Measurements from ENCODE around the gene CIAPIN1. TPM values are rescaled to one million over a fixed set of nuclear protein-coding genes. Genes with fewer than 3 reads are reported as not detected.
A peak's percentile ranks its signal among the peaks of the same experiment; 100 is the strongest.

Gene CIAPIN1
- total and polyA plus RNA-seq, 5 donors from 2014 or later: 27.1 to 56.5 (median 50.6) TPM

DNA sequence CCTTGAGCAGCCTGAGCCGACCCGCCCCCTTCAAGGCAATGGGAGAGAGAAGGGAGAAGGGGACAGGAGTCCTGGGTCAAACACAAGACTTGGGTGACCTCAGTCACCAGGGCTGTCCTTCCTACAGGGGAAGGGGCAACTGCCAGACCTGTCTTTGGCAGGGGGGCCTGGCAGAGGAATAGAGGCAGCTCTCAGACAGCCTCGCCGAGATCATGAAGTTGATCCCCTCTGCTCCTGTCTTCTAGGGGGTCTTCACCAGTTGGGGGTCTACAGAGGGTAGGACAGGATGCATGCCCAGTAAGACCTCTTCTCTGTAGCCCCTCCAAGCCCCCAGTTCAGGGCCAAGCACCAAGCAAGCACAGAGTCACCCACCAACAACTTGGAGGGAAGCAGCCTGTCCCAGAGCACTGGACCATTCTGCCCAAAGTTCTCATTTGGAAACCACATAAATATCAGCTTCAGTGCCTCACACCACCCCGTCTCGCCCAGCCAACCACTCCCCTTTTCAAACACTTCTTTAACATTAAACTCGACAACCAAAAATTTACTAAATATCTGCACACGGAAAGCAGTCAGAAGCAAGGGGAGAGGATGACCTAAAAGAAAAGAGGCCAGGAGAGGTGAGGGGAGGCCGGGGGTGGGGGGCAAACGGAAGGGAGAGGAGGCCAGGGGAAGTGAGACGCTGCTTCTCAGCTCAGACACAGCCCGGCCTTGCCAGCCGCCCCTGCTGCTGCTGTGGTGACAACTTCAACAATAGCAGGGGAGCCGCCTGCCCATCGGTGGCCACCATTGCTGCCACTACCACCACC, 31.4 kb upstream of the CIAPIN1 start:
- H3K27ac ChIP-seq (ENCODE audit: insufficient read depth, low read length, poor library complexity, severe bottlenecking): no peak overlapping the region
- Mint-ChIP-seq H3K36me3 (no peaks in the 10 kb centered on the region), H3K27ac (peak overlapping the region in 2 of 3 donors; percentile 64 to 80), H3K4me3 (no peak overlapping the region), H3K9me3 (no peaks in the 10 kb centered on the region), H3K27me3 (no peaks in the 10 kb centered on the region), H3K4me1 (peaks cover 0 to 17% (median 7%) of the 10 kb centered on the region in 4 donors)
- H3K36me3 ChIP-seq (ENCODE audit: control insufficient read depth, insufficient read depth, low read length): no peaks in the 10 kb centered on the region
- no peaks in the 10 kb centered on the region for H3K9me3 ChIP-seq (ENCODE audit: control insufficient read depth in 2 of 2, low read length in 2 of 2)
- ATAC-seq (ENCODE audit: low read depth in 2 of 2) (no peak), DNase-seq (no peak)
- no peak overlapping the region for H3K4me3 ChIP-seq (ENCODE audit: low read depth, low read length)
- peaks cover 13% of the 10 kb centered on the region for H3K4me1 ChIP-seq (ENCODE audit: control insufficient read depth, insufficient read depth, low read length, poor library complexity, severe bottlenecking)
- no peaks in the 10 kb centered on the region for H3K27me3 ChIP-seq (ENCODE audit: control insufficient read depth, insufficient read depth, low read length)

DNA sequence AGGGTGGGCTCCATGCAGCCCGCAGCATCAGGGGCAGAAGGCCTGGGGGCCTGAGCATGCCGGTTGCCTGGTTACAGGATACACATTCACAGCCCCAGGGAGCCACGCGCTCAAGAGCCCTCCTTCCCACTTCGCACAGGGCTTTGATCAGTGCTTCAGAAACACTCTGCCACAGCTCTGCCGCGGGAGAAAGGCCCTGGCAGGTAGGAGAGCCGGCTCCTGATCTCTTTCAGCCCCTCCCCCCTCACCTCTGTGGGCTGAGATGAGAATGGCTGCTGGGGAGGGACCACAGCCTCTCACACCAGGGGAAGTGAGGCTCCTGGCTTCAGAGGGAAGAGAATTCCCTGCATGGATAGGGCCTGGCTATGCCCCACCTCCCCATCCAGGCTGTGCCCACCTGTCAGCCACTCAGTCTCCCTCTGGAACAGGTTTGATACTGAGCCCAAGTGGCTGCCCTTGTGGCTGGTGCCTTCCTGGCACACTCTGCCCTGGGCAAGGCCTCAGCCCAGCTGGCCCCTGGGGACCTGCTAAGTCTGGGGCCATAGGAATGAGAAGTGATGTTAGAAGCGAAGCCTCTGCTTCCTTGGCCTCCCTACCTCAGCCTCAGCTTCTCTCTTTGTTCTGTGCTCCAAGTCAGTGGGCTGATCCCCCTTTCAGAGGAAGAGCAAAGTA, 30.5 kb upstream of the CIAPIN1 start:
- ATAC-seq (ENCODE audit: low read depth in 2 of 2): no peak
- H3K27me3 ChIP-seq (ENCODE audit: control insufficient read depth, insufficient read depth, low read length): no peaks in the 10 kb centered on the region
- no peak overlapping the region for H3K27ac Mint-ChIP-seq
- no peak overlapping the region for H3K27ac ChIP-seq (ENCODE audit: insufficient read depth, low read length, poor library complexity, severe bottlenecking)
- H3K4me3 Mint-ChIP-seq: peak overlapping the region in 2 of 4 donors; percentile 27 to 35
- H3K36me3 Mint-ChIP-seq: no peaks in the 10 kb centered on the region
- peaks cover 13% of the 10 kb centered on the region for H3K4me1 ChIP-seq (ENCODE audit: control insufficient read depth, insufficient read depth, low read length, poor library complexity, severe bottlenecking)
- H3K9me3 ChIP-seq (ENCODE audit: control insufficient read depth in 2 of 2, low read length in 2 of 2): no peaks in the 10 kb centered on the region
- no peaks in the 10 kb centered on the region for H3K9me3 Mint-ChIP-seq
- no peak for DNase-seq
- no peaks in the 10 kb centered on the region for H3K27me3 Mint-ChIP-seq
- no peaks in the 10 kb centered on the region for H3K36me3 ChIP-seq (ENCODE audit: control insufficient read depth, insufficient read depth, low read length)
- H3K4me3 ChIP-seq (ENCODE audit: low read depth, low read length): no peak overlapping the region
- H3K4me1 Mint-ChIP-seq: peaks cover 0 to 17% (median 7%) of the 10 kb centered on the region in 4 donors

DNA sequence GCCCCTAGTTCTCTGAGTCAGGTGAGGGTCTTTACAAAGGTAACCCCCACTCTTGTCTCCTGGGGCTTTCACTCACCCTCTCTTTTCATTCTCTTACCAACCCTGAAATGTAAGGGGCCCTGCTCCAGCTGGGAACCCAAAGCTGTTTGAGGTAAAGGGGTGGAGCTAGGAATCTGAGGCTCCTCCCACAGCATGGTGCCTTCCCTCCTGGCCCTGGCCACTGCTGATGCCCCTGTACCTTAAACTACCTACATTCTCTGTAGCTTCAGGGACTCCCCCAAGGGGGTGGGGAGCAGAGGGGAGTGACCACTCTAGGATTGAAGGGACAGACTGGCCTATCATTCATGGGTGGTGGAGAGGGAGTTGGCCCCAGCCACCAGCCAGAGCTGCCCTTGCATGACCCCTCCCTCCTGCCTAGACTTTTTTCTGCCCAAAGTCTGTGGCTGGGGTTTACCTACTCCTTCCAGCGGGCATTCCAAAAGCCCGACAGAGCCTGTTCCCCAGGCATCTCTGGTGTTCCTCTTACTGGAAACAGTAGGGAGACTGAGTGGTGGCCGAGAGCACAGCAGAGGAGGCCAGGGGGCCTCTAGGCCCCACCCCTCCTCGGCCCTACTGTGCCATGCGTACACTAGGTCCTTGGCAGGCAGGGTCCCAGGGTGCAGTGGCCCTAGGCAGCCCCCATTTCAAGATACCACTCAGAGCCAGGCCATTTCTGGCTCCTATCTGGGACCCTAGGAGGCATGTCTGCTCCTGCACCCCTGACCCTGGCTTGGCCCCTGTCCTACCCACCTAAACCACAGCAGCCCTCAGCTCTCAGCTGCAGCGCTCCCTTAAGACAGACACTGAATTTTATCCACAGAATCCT, 29.6 kb upstream of the CIAPIN1 start:
- H3K4me3 Mint-ChIP-seq: peak overlapping the region in 3 of 4 donors; percentile 33 to 46 (median 35)
- H3K36me3 Mint-ChIP-seq: peaks cover 3% of the 10 kb centered on the region
- Histone ChIP-seq H3K4me3 (ENCODE audit: low read depth, low read length) (no peak overlapping the region), H3K36me3 (ENCODE audit: control insufficient read depth, insufficient read depth, low read length) (peaks cover 3% of the 10 kb centered on the region), H3K4me1 (ENCODE audit: control insufficient read depth, insufficient read depth, low read length, poor library complexity, severe bottlenecking) (peaks cover 13% of the 10 kb centered on the region), H3K9me3 (ENCODE audit: control insufficient read depth in 2 of 2, low read length in 2 of 2) (no peaks in the 10 kb centered on the region), H3K27me3 (ENCODE audit: control insufficient read depth, insufficient read depth, low read length) (no peaks in the 10 kb centered on the region), H3K27ac (ENCODE audit: insufficient read depth, low read length, poor library complexity, severe bottlenecking) (no peak overlapping the region)
- H3K27ac Mint-ChIP-seq: peak overlapping the region in 2 of 3 donors; percentile 42 to 52
- H3K9me3 Mint-ChIP-seq: peaks cover 0 to 3% (median 0%) of the 10 kb centered on the region in 7 donors
- peaks cover 4 to 17% (median 8%) of the 10 kb centered on the region in 4 donors for H3K4me1 Mint-ChIP-seq
- no peaks in the 10 kb centered on the region for H3K27me3 Mint-ChIP-seq
- DNase-seq (no peak), ATAC-seq (ENCODE audit: low read depth in 2 of 2) (no peak)

DNA sequence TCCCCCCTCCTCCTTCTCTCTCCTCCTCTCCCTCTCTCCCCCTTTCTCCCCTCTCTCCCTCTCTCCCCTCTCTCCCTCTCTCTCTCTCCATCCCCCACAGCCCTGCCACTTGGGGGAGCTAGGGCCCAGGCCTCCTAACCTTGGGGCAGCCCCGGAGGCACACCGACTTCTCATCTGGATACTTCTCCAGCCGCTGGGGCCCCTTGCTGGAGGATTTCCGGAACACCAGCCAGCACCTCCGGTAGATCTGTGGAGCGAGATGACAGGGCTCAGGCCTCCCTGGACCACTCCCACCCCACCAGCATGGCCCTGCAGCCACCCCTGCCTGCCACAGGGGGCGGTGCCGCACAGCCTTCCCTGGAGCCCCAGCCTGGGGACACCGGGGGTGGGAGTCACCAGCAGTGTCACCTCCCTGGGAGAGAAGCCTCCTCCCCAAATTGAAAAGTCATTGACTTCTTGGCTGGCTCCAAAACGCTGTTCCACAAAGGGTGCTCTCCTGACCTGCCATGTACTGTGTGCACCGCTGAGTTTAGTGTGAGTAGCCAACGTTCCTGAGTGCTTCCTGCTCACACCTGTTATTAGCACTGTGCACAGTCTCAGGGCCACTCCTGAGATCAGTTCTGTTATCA, 28.6 kb upstream of the CIAPIN1 start:
- H3K27ac ChIP-seq (ENCODE audit: insufficient read depth, low read length, poor library complexity, severe bottlenecking): peak overlapping the region; percentile 33
- H3K4me3 Mint-ChIP-seq: peak overlapping the region in 1 of 4 donors; percentile 23
- H3K27me3 Mint-ChIP-seq: no peaks in the 10 kb centered on the region
- no peaks in the 10 kb centered on the region for H3K27me3 ChIP-seq (ENCODE audit: control insufficient read depth, insufficient read depth, low read length)
- ATAC-seq (ENCODE audit: low read depth in 2 of 2) (peak; percentile 90 to 94), DNase-seq (peak; percentile 67 to 83 (median 67))
- H3K4me1 ChIP-seq (ENCODE audit: control insufficient read depth, insufficient read depth, low read length, poor library complexity, severe bottlenecking): peaks cover 13% of the 10 kb centered on the region
- H3K4me1 Mint-ChIP-seq: peaks cover 4 to 17% (median 8%) of the 10 kb centered on the region in 4 donors
- H3K9me3 Mint-ChIP-seq: peaks cover 0 to 3% (median 0%) of the 10 kb centered on the region in 7 donors
- no peaks in the 10 kb centered on the region for H3K9me3 ChIP-seq (ENCODE audit: control insufficient read depth in 2 of 2, low read length in 2 of 2)
- H3K27ac Mint-ChIP-seq: peak overlapping the region in 2 of 3 donors; percentile 43 to 88
- H3K36me3 ChIP-seq (ENCODE audit: control insufficient read depth, insufficient read depth, low read length): peaks cover 10% of the 10 kb centered on the region
- peaks cover 4% of the 10 kb centered on the region for H3K36me3 Mint-ChIP-seq
- H3K4me3 ChIP-seq (ENCODE audit: low read depth, low read length): peak overlapping the region; percentile 47

DNA sequence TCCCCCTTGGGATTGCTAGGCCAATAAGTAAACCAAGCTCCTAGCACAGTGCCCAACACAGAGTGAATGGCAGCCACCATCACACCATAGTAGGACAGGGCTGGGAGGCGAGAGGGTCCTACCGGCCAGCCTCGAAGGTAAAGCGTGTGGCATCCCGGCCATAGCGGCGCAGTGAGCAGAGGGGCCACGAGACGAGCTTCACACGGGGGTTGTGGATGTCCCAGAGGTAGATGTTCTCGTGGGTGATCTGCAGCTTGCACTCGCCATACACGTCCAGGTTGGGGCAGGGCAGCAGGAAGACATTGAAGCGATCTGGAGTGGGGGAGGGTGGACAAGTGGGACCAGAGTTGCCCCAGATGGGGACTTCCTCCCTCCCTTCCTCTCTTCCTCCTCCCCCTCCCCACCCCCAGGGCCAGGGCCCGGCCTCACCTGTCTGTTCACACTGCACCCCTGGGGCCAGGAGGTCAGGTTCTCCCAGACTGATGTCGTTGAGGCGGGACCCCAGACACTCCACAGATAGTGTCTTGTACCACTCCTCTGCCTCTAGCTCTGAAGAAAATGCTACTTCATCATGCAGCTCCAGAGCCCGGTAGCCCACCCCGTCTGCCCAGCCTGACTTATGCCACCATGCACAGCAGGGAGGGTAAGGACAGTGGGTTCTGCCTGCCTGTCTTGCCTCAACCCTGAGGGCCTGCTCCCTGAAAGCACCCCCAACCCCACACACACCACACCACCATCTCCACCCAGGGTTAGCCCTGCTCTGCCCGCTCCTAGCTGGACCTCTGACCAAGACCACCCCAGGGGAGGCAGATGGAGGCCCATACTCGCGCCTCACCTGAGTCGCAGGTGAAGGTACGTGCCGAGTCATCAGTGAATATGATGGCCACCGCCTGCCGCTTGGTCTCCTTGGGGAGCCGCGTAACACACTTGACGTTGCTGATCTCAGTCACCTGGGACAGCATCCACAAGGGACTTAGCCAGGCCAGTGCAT, 27.8 kb upstream of the CIAPIN1 start:
- Mint-ChIP-seq H3K27ac (no peak overlapping the region), H3K27me3 (no peaks in the 10 kb centered on the region), H3K4me1 (peaks cover 4 to 17% (median 8%) of the 10 kb centered on the region in 4 donors), H3K36me3 (peaks cover 8% of the 10 kb centered on the region), H3K4me3 (no peak overlapping the region), H3K9me3 (peaks cover 0 to 3% (median 0%) of the 10 kb centered on the region in 7 donors)
- DNase-seq (no peak), ATAC-seq (ENCODE audit: low read depth in 2 of 2) (no peak)
- Histone ChIP-seq H3K4me3 (ENCODE audit: low read depth, low read length) (no peak overlapping the region), H3K27ac (ENCODE audit: insufficient read depth, low read length, poor library complexity, severe bottlenecking) (peak overlapping the region; percentile 33), H3K36me3 (ENCODE audit: control insufficient read depth, insufficient read depth, low read length) (peaks cover 19% of the 10 kb centered on the region), H3K4me1 (ENCODE audit: control insufficient read depth, insufficient read depth, low read length, poor library complexity, severe bottlenecking) (peaks cover 13% of the 10 kb centered on the region), H3K9me3 (ENCODE audit: control insufficient read depth in 2 of 2, low read length in 2 of 2) (no peaks in the 10 kb centered on the region), H3K27me3 (ENCODE audit: control insufficient read depth, insufficient read depth, low read length) (no peaks in the 10 kb centered on the region)

DNA sequence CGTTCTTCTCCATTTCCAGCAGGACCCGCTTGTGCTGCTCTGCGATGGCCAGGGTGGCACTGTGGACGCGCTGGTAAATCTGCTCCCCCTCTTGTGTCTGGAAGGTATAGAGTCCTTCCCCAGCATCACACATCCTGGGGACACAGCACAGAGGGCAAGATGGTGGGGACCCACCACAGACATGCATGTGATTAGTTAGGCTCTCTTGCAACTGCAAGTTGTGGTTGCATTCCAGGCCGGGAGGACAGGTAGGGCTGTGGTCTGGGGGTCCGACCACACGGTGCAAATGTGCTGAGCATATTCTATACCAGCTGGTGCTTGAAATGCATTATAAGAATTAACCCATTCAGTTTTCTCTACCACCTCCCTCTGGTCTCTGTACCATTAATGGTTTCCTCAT, 26.7 kb upstream of the CIAPIN1 start:
- Mint-ChIP-seq H3K4me3 (no peak overlapping the region), H3K27me3 (no peaks in the 10 kb centered on the region), H3K27ac (peak overlapping the region in 1 of 3 donors; percentile 46), H3K36me3 (peaks cover 16% of the 10 kb centered on the region), H3K4me1 (peaks cover 4 to 17% (median 8%) of the 10 kb centered on the region in 4 donors), H3K9me3 (peaks cover 0 to 3% (median 0%) of the 10 kb centered on the region in 7 donors)
- no peak overlapping the region for H3K4me3 ChIP-seq (ENCODE audit: low read depth, low read length)
- DNase-seq (no peak), ATAC-seq (ENCODE audit: low read depth in 2 of 2) (no peak)
- H3K4me1 ChIP-seq (ENCODE audit: control insufficient read depth, insufficient read depth, low read length, poor library complexity, severe bottlenecking): peaks cover 13% of the 10 kb centered on the region
- H3K27ac ChIP-seq (ENCODE audit: insufficient read depth, low read length, poor library complexity, severe bottlenecking): no peak overlapping the region
- H3K36me3 ChIP-seq (ENCODE audit: control insufficient read depth, insufficient read depth, low read length): peaks cover 29% of the 10 kb centered on the region
- H3K27me3 ChIP-seq (ENCODE audit: control insufficient read depth, insufficient read depth, low read length): no peaks in the 10 kb centered on the region
- no peaks in the 10 kb centered on the region for H3K9me3 ChIP-seq (ENCODE audit: control insufficient read depth in 2 of 2, low read length in 2 of 2)
